ENCODE data around the gene DOCK11.

DNA sequence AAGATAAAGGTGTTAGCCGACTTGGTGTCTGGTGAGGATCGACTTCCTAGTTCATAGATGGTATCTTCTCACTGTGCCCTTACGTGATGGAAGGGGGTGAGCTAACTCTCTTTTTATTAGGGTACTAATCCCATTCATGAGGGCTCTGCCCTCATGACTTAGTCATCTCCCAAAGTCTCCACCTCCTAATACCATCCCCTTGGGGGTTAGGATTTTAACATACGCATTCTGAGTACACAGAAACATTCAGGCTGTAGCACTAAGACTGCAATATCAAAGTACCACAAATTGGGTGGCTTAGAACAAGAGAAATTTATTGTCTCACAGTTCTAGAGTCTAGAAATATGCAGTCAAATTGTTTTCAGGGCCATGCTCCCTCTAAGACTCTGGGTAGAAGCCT, 173.8 kb downstream of the DOCK11 start:
- TF ChIP-seq, protein P1, sequence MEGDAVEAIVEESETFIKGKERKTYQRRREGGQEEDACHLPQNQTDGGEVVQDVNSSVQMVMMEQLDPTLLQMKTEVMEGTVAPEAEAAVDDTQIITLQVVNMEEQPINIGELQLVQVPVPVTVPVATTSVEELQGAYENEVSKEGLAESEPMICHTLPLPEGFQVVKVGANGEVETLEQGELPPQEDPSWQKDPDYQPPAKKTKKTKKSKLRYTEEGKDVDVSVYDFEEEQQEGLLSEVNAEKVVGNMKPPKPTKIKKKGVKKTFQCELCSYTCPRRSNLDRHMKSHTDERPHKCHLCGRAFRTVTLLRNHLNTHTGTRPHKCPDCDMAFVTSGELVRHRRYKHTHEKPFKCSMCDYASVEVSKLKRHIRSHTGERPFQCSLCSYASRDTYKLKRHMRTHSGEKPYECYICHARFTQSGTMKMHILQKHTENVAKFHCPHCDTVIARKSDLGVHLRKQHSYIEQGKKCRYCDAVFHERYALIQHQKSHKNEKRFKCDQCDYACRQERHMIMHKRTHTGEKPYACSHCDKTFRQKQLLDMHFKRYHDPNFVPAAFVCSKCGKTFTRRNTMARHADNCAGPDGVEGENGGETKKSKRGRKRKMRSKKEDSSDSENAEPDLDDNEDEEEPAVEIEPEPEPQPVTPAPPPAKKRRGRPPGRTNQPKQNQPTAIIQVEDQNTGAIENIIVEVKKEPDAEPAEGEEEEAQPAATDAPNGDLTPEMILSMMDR (conservative IDR thresholded peaks at IDR 0.05; ENCODE audit: low read depth, low read length), result no peak
- no peak for TF ChIP-seq EZH2 (IDR thresholded peaks at IDR 0.05; ENCODE audit: borderline replicate concordance, low read depth, low read length, poor library complexity, severe bottlenecking)
